H9 (cell line): ENCODE results near the gene ARHGAP31. TPM values are rescaled to one million over a fixed set of nuclear protein-coding genes. Genes with fewer than 3 reads are reported as not detected.

Experiments
- DNase-seq: peaks from one replicate; pipeline ENCODE4 v3.0.0-alpha.2; 2017
- H2AFZ ChIP-seq: one replicate; pipeline ENCODE4 v1.6.1; 2013; ENCODE audit warnings: mild to moderate bottlenecking, low read length, control low read depth, moderate library complexity
- H2AK5ac ChIP-seq: 2 replicates; pipeline ENCODE4 v1.6.1; 2013; ENCODE audit warnings: low read length, control low read depth, mixed read lengths; ENCODE audit not compliant: insufficient read length
- H2BK120ac ChIP-seq: one replicate; pipeline ENCODE4 v1.6.1; 2013; ENCODE audit warnings: low read depth, mild to moderate bottlenecking, low read length, control low read depth, inconsistent platforms; ENCODE audit not compliant: poor library complexity, severe bottlenecking
- H2BK12ac ChIP-seq: 2 replicates; pipeline ENCODE4 v1.6.1; 2013; ENCODE audit warnings: low read length, control low read depth, mixed read lengths, low read depth; ENCODE audit not compliant: insufficient read length
- H2BK15ac ChIP-seq: 2 replicates; pipeline ENCODE4 v1.6.1; 2013; ENCODE audit warnings: low read depth, low read length, control low read depth
- H2BK20ac ChIP-seq: one replicate; pipeline ENCODE4 v1.6.1; 2013; ENCODE audit warnings: low read depth, mild to moderate bottlenecking, low read length, control low read depth, inconsistent platforms; ENCODE audit not compliant: poor library complexity, severe bottlenecking
- H2BK5ac ChIP-seq: 2 replicates; pipeline ENCODE4 v1.6.1; 2013; ENCODE audit warnings: low read length, control low read depth, mixed read lengths; ENCODE audit not compliant: insufficient read length
- H3K14ac ChIP-seq: 2 replicates; pipeline ENCODE4 v1.6.1; 2013; ENCODE audit warnings: low read length, control low read depth; ENCODE audit not compliant: insufficient read depth
- H3K18ac ChIP-seq: 2 replicates; pipeline ENCODE4 v1.6.1; 2013; ENCODE audit warnings: low read depth, mild to moderate bottlenecking, mixed read lengths, low read length, control low read depth; ENCODE audit not compliant: insufficient read length
- H3K23ac ChIP-seq: 2 replicates; pipeline ENCODE4 v1.6.1; 2013; ENCODE audit warnings: low read length, control low read depth, mixed read lengths, low read depth; ENCODE audit not compliant: insufficient read length
- H3K23me2 ChIP-seq: 2 replicates; pipeline ENCODE4 v1.6.1; 2013; ENCODE audit warnings: low read depth, mild to moderate bottlenecking, mixed read lengths, low read length, control low read depth; ENCODE audit not compliant: insufficient read length, poor library complexity, severe bottlenecking
- H3K27ac ChIP-seq: 2 replicates; pipeline ENCODE4 v1.5.1; 2013; ENCODE audit warnings: low read length, control low read depth, mixed read lengths, low read depth; ENCODE audit not compliant: insufficient read length
- H3K27me3 ChIP-seq: 2 replicates; pipeline ENCODE4 v1.6.1; 2013; ENCODE audit warnings: low read length, control low read depth, inconsistent platforms; ENCODE audit not compliant: insufficient read depth
- H3K4ac ChIP-seq: 2 replicates; pipeline ENCODE4 v1.6.1; 2013; ENCODE audit warnings: low read depth, mild to moderate bottlenecking, control low read depth, inconsistent platforms, low read length, moderate library complexity
- H3K4me1 ChIP-seq: 2 replicates; pipeline ENCODE4 v1.6.1; 2013; ENCODE audit warnings: low read length, control low read depth, inconsistent platforms; ENCODE audit not compliant: insufficient read depth
- H3K4me2 ChIP-seq: 2 replicates; pipeline ENCODE4 v1.6.1; 2013; ENCODE audit warnings: low read length, control low read depth, mixed read lengths; ENCODE audit not compliant: insufficient read length, insufficient read depth
- H3K56ac ChIP-seq: 2 replicates; pipeline ENCODE4 v1.6.1; 2013; ENCODE audit warnings: low read depth, mild to moderate bottlenecking, mixed read lengths, low read length, control low read depth; ENCODE audit not compliant: insufficient read length
- H3K79me1 ChIP-seq: 2 replicates; pipeline ENCODE4 v1.6.1; 2013; ENCODE audit warnings: low read depth, mild to moderate bottlenecking, moderate library complexity, low read length, control low read depth, inconsistent platforms; ENCODE audit not compliant: insufficient read depth, poor library complexity, severe bottlenecking
- H3K79me2 ChIP-seq: 2 replicates; pipeline ENCODE4 v1.6.1; 2013; ENCODE audit warnings: low read length, control low read depth, inconsistent platforms; ENCODE audit not compliant: insufficient read depth
- H3K9ac ChIP-seq: 2 replicates; pipeline ENCODE4 v1.6.1; 2013; ENCODE audit warnings: low read length, control low read depth, mixed read lengths; ENCODE audit not compliant: insufficient read length; ENCODE audit errors: extremely low read depth
- H3K9me3 ChIP-seq: one replicate; pipeline ENCODE4 v1.6.1; 2013; ENCODE audit warnings: low read depth, low read length, inconsistent platforms; ENCODE audit not compliant: control insufficient read depth
- H3T11ph ChIP-seq: one replicate; pipeline ENCODE4 v1.6.1; 2013; ENCODE audit warnings: mild to moderate bottlenecking, low read length, control low read depth, inconsistent platforms
- H4K20me1 ChIP-seq: one replicate; pipeline ENCODE4 v1.6.1; 2013; ENCODE audit not compliant: control insufficient read depth, insufficient read length, insufficient read depth
- H4K5ac ChIP-seq: 2 replicates; pipeline ENCODE4 v1.6.1; 2013; ENCODE audit warnings: low read depth, mild to moderate bottlenecking, mixed read lengths, low read length, control low read depth; ENCODE audit not compliant: insufficient read length
- H4K8ac ChIP-seq: replicated peaks from 2 replicates; pipeline ENCODE4 v1.6.1; 2013; ENCODE audit warnings: low read length, control low read depth, mixed read lengths, low read depth; ENCODE audit not compliant: insufficient read length
- H4K91ac ChIP-seq: 2 replicates; pipeline ENCODE4 v1.6.1; 2013; ENCODE audit warnings: low read depth, mild to moderate bottlenecking, moderate library complexity, mixed read lengths, low read length, control low read depth; ENCODE audit not compliant: insufficient read length
- H3K27ac Mint-ChIP-seq, 3 experiments: 2 replicates in 2 of 3; 3 replicates in 1 of 3; pipeline ENCODE4 v1.8.0; 2020 to 2021; ENCODE audit warnings: mixed read lengths in 3 of 3, mild to moderate bottlenecking in 1 of 3, moderate library complexity in 1 of 3
- H3K27me3 Mint-ChIP-seq: 2 replicates; pipeline ENCODE4 v1.8.0; 2021; ENCODE audit warnings: low read depth, mild to moderate bottlenecking, moderate library complexity, mixed read lengths
- H3K36me3 Mint-ChIP-seq, 3 experiments: 2 replicates in 2 of 3; 3 replicates in 1 of 3; pipeline ENCODE4 v1.8.0; 2020 to 2021; ENCODE audit warnings: low read depth in 3 of 3, mixed read lengths in 3 of 3; ENCODE audit not compliant: insufficient read depth in 1 of 3
- H3K4me1 Mint-ChIP-seq, 2 experiments: 2 replicates each; pipeline ENCODE4 v1.8.0; 2020; ENCODE audit warnings: mixed read lengths in 2 of 2
- H3K4me3 Mint-ChIP-seq, 2 experiments: 2 replicates in 1 of 2; 3 replicates in 1 of 2; pipeline ENCODE4 v1.8.0; 2020 to 2021; ENCODE audit warnings: mild to moderate bottlenecking in 2 of 2, mixed read lengths in 2 of 2, moderate library complexity in 1 of 2
- H3K9me3 Mint-ChIP-seq, 2 experiments: 2 replicates in 1 of 2; 3 replicates in 1 of 2; pipeline ENCODE4 v1.8.0; 2020; ENCODE audit warnings: mild to moderate bottlenecking in 2 of 2, mixed read lengths in 2 of 2, moderate library complexity in 1 of 2
- WGBS: extraction: QIAGEN DNeasy Blood & Tissue Kit; methylation state at CpG from one replicate; pipeline ENCODE4 v1.1.7; 2013; ENCODE audit warnings: missing lambda C conversion rate, low lambda C conversion rate, mixed read lengths; ENCODE audit not compliant: insufficient read length; ENCODE audit errors: extremely low coverage; 5-methylcytosine and 5-hydroxymethylcytosine counted together
- total RNA-seq: library from RNA; stranded (reverse); gene quantifications from 2 replicates; pipeline ENCODE4 v1.2.1, GENCODE V29; 2021
- TF ChIP-seq, protein P1 (sequence below): fragments of 200-600 bp; sonication (generic); conservative IDR thresholded peaks from 3 replicates; pipeline ENCODE4 v1.8.0; 2021; ENCODE audit warnings: antibody characterized with exemption, mild to moderate bottlenecking

Gene ARHGAP31
- total RNA-seq, 1 experiment from 2014 or later: 2.2 TPM

DNA sequence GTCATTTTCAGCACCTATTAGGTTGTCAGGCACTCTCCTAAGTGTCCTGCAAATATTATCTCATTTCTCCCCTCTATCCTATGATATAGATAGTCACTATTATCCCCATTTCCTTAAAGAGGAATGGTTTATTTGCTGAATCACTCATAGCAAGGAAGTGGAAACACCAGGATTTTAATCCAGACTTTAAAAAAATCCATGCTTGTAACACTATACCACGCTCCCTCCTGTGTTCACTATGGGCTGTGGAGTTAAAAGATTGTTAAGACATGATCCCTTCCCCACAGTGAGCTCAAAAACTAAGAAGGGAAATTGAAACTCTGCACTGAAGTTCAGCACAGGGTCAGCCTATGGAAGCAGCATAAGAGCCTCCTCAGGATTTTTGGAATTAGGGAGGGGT is 109.0 kb downstream of the ARHGAP31 start:
- no CpG with 5 or more reads among the region's 1 CpG for WGBS
- Histone ChIP-seq H3K79me1 (no peaks in the 10 kb centered on the region), H3K14ac (no peak overlapping the region), H3T11ph (no peak overlapping the region), H4K91ac (no peak overlapping the region), H3K23me2 (no peaks in the 10 kb centered on the region), H3K27me3 (no peaks in the 10 kb centered on the region), H3K18ac (no peak overlapping the region), H2BK120ac (no peak overlapping the region), H4K5ac (no peak overlapping the region), H2BK20ac (no peak overlapping the region), H3K27ac (no peak overlapping the region), H2BK15ac (no peak overlapping the region), H3K56ac (no peak overlapping the region), H2BK5ac (no peak overlapping the region), H4K8ac (no peak overlapping the region), H4K20me1 (no peaks in the 10 kb centered on the region), H3K4me2 (no peak overlapping the region), H2AFZ (no peak overlapping the region), H3K4ac (no peak overlapping the region), H2BK12ac (no peak overlapping the region), H3K79me2 (no peaks in the 10 kb centered on the region), H3K9me3 (no peaks in the 10 kb centered on the region), H2AK5ac (no peak overlapping the region), H3K9ac (no peak overlapping the region), H3K23ac (no peak overlapping the region), H3K4me1 (peaks cover 9% of the 10 kb centered on the region; the same call in 1 of the 2 replicates)
- no peaks in the 10 kb centered on the region; the same call in 1 of the 2 replicates for H3K27me3 Mint-ChIP-seq
- H3K36me3 Mint-ChIP-seq: peaks cover 0 to 1% (median 0%) of the 10 kb centered on the region in 3 experiments; a peak in 2 of 7 replicates
- no peak overlapping the region for H3K4me3 Mint-ChIP-seq
- H3K4me1 Mint-ChIP-seq: peaks cover 23 to 28% of the 10 kb centered on the region in 2 experiments
- TF ChIP-seq, protein P1, sequence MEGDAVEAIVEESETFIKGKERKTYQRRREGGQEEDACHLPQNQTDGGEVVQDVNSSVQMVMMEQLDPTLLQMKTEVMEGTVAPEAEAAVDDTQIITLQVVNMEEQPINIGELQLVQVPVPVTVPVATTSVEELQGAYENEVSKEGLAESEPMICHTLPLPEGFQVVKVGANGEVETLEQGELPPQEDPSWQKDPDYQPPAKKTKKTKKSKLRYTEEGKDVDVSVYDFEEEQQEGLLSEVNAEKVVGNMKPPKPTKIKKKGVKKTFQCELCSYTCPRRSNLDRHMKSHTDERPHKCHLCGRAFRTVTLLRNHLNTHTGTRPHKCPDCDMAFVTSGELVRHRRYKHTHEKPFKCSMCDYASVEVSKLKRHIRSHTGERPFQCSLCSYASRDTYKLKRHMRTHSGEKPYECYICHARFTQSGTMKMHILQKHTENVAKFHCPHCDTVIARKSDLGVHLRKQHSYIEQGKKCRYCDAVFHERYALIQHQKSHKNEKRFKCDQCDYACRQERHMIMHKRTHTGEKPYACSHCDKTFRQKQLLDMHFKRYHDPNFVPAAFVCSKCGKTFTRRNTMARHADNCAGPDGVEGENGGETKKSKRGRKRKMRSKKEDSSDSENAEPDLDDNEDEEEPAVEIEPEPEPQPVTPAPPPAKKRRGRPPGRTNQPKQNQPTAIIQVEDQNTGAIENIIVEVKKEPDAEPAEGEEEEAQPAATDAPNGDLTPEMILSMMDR: no peak
- no peaks in the 10 kb centered on the region for H3K9me3 Mint-ChIP-seq
- no peak overlapping the region for H3K27ac Mint-ChIP-seq
- no peak for DNase-seq
